Measurements from ENCODE around the gene RAB30. TPM values are rescaled to one million over a fixed set of nuclear protein-coding genes. Genes with fewer than 3 reads are reported as not detected.
"Not testable (repeated sequence)": the region's sequence is repeated elsewhere in the genome, so short reads cannot be mapped to it uniquely, and the experiment has no call there.

The RAB30 gene
- total RNA-seq, 1 experiment from 2014 or later = 6.2 TPM

- TF ChIP-seq ELF4 (CRISPR knock-in tag; IDR thresholded peaks at IDR 0.05; ENCODE audit: low read depth) = no peak
- no peak for TF ChIP-seq ZNF671 (CRISPR knock-in tag; IDR thresholded peaks at IDR 0.05)
These were observed 126.0 kb downstream of the RAB30 start (continued) for GRCh38 chr11:82945682-82946081.

- H3K27me3 Mint-ChIP-seq (ENCODE audit: low read depth); POLR2A ChIA-PET; H3K27ac Mint-ChIP-seq; DNase-seq (ENCODE audit: low spot score); H3K4me1 Mint-ChIP-seq; H3K36me3 Mint-ChIP-seq; H3K4me3 Mint-ChIP-seq; ATAC-seq: not testable (repeated sequence)
- peaks cover 14% of the 10 kb centered on the region for H3K9me3 Mint-ChIP-seq
- CTCF ChIA-PET = interaction anchor here (1.3 kb wide), 1 partner anchor 18 kb away, joined by 3 read pairs; no protein-coding TSS in a partner anchor
These were observed 126.7 kb downstream of the RAB30 start for GRCh38 chr11:82945041-82945440.

- Mint-ChIP-seq H3K27me3 (ENCODE audit: low read depth) (no peaks in the 10 kb centered on the region; the same call in 1 of the 2 replicates), H3K36me3 (no peaks in the 10 kb centered on the region), H3K9me3 (peaks cover 14% of the 10 kb centered on the region), H3K4me1 (peaks cover 7% of the 10 kb centered on the region), H3K4me3 (no peak overlapping the region), H3K27ac (no peak overlapping the region)
- DNase-seq (ENCODE audit: low spot score) = no peak
- ATAC-seq = peak; percentile 36
- POLR2A ChIA-PET = no interaction called here
- CTCF ChIA-PET = no interaction called here
- TF ChIP-seq HMGXB4 (CRISPR knock-in tag; IDR thresholded peaks at IDR 0.05) (no peak), ZSCAN18 (CRISPR knock-in tag; IDR thresholded peaks at IDR 0.05) (no peak), ZNF671 (CRISPR knock-in tag; IDR thresholded peaks at IDR 0.05) (no peak), ESRRA (CRISPR knock-in tag; IDR thresholded peaks at IDR 0.05; ENCODE audit: borderline replicate concordance) (no peak), FOXP1 (CRISPR knock-in tag; IDR thresholded peaks at IDR 0.05; ENCODE audit: borderline replicate concordance) (no peak), AR (CRISPR knock-in tag; IDR thresholded peaks at IDR 0.05) (no peak)
These were observed 127.5 kb downstream of the RAB30 start for GRCh38 chr11:82944198-82944597.

GRCh38 chr11:82943430-82943829 is 128.3 kb downstream of the RAB30 start:
- H3K27me3 Mint-ChIP-seq (ENCODE audit: low read depth); H3K4me1 Mint-ChIP-seq; H3K27ac Mint-ChIP-seq; H3K36me3 Mint-ChIP-seq; DNase-seq (ENCODE audit: low spot score); ATAC-seq; H3K4me3 Mint-ChIP-seq; POLR2A ChIA-PET: not testable (repeated sequence)
- H3K9me3 Mint-ChIP-seq = peaks cover 14% of the 10 kb centered on the region
- CTCF ChIA-PET = interaction anchor here (1.7 kb wide), 1 partner anchor 17 kb away, joined by 6 read pairs; no protein-coding TSS in a partner anchor

- no peak for DNase-seq (ENCODE audit: low spot score)
- ChIA-PET POLR2A (no interaction called here), CTCF (interaction anchor here (0.6 to 1.7 kb wide), 2 partner anchors 16 to 1488 kb away, joined by 6 read pairs; no protein-coding TSS in a partner anchor)
- peaks cover 7% of the 10 kb centered on the region for H3K4me1 Mint-ChIP-seq
- no peak overlapping the region for H3K4me3 Mint-ChIP-seq
- no peak for ATAC-seq
- H3K27ac Mint-ChIP-seq = no peak overlapping the region
- H3K36me3 Mint-ChIP-seq = no peaks in the 10 kb centered on the region
- no peaks in the 10 kb centered on the region; the same call in 1 of the 2 replicates for H3K27me3 Mint-ChIP-seq (ENCODE audit: low read depth)
- H3K9me3 Mint-ChIP-seq = peaks cover 14% of the 10 kb centered on the region
- TF ChIP-seq AR (CRISPR knock-in tag; IDR thresholded peaks at IDR 0.05) = no peak
- no peak for TF ChIP-seq TCF7 (CRISPR knock-in tag; IDR thresholded peaks at IDR 0.05; ENCODE audit: low read depth)
- TF ChIP-seq MYBL2 (CRISPR knock-in tag; IDR thresholded peaks at IDR 0.05) = no peak
- TF ChIP-seq NR3C1 (CRISPR knock-in tag; conservative IDR thresholded peaks at IDR 0.05; ENCODE audit: low read depth) = no peak
- TF ChIP-seq ATF3 (CRISPR knock-in tag; conservative IDR thresholded peaks at IDR 0.05) = no peak
- no peak for TF ChIP-seq TP53 (CRISPR knock-in tag; IDR thresholded peaks at IDR 0.05)
- TF ChIP-seq CREB1 (CRISPR knock-in tag; IDR thresholded peaks at IDR 0.05) = no peak
These were observed 129.3 kb downstream of the RAB30 start for GRCh38 chr11:82942376-82942775.

Measured in WTC11 (cell line).